WTC11 (cell line): ENCODE measurements around the gene ST8SIA6. TPM values are rescaled to one million over a fixed set of nuclear protein-coding genes. Genes with fewer than 3 reads are reported as not detected.

Experiments
- ATAC-seq: fragments of 200-7000 bp; cut with Tn5 transposase; 2 replicates; pipeline ENCODE4 v1.10.0; 2021; ENCODE audit warnings: mild to moderate bottlenecking, moderate library complexity
- CTCF ChIA-PET: fragments of 300-600 bp; sonication (Branson Sonifier 250); formaldehyde crosslinking; loops from one replicate; lab custom pipeline; 2021; ENCODE audit warnings: antibody characterized with exemption; lab: Charles Lee
- POLR2A ChIA-PET: fragments of 350-600 bp; sonication (Branson Sonifier 250); formaldehyde crosslinking; loops from one replicate; lab custom pipeline; 2021; ENCODE audit warnings: antibody characterized with exemption; lab: Charles Lee
- DNase-seq: peaks from one replicate; pipeline ENCODE4 v3.0.0; 2021; ENCODE audit warnings: low spot score
- H3K27ac Mint-ChIP-seq: 2 replicates; pipeline ENCODE4 v1.8.0; 2021; ENCODE audit warnings: mixed read lengths
- H3K27me3 Mint-ChIP-seq: 2 replicates; pipeline ENCODE4 v1.8.0; 2021; ENCODE audit warnings: low read depth, mild to moderate bottlenecking, moderate library complexity, mixed read lengths
- H3K36me3 Mint-ChIP-seq: 2 replicates; pipeline ENCODE4 v1.8.0; 2021; ENCODE audit warnings: mixed read lengths
- H3K4me1 Mint-ChIP-seq: 2 replicates; pipeline ENCODE4 v1.8.0; 2022; ENCODE audit warnings: mixed read lengths
- H3K4me3 Mint-ChIP-seq: 2 replicates; pipeline ENCODE4 v1.8.0; 2021; ENCODE audit warnings: mild to moderate bottlenecking, moderate library complexity, mixed read lengths
- H3K9me3 Mint-ChIP-seq: 2 replicates; pipeline ENCODE4 v1.8.0; 2021; ENCODE audit warnings: mixed read lengths
- ATF1 ChIP-seq: sonication (generic); formaldehyde crosslinking; IDR thresholded peaks from 2 replicates; pipeline ENCODE4 v1.8.1; 2023; ENCODE audit warnings: mild to moderate bottlenecking, moderate library complexity, missing genetic modification reagents
- E2F5 ChIP-seq: sonication (generic); formaldehyde crosslinking; IDR thresholded peaks from 2 replicates; pipeline ENCODE4 v1.8.1; 2022; ENCODE audit warnings: mild to moderate bottlenecking, moderate library complexity, missing genetic modification reagents
- ELF4 ChIP-seq: sonication (generic); formaldehyde crosslinking; IDR thresholded peaks from 2 replicates; pipeline ENCODE4 v1.8.1; 2022; ENCODE audit warnings: low read depth, mild to moderate bottlenecking, moderate library complexity, missing genetic modification reagents
- ESRRA ChIP-seq: sonication (generic); formaldehyde crosslinking; IDR thresholded peaks from 2 replicates; pipeline ENCODE4 v1.8.1; 2022; ENCODE audit warnings: mild to moderate bottlenecking, missing genetic modification reagents, borderline replicate concordance
- ETV6 ChIP-seq: sonication (generic); formaldehyde crosslinking; IDR thresholded peaks from 2 replicates; pipeline ENCODE4 v1.8.1; 2022; ENCODE audit warnings: mild to moderate bottlenecking, missing genetic modification reagents
- HMGA2 ChIP-seq: fragments of 250-450 bp; sonication (Bioruptor Pico); IDR thresholded peaks from 2 replicates; pipeline ENCODE4 v1.4.0; 2021; ENCODE audit warnings: mild to moderate bottlenecking, moderate library complexity
- HMGXB4 ChIP-seq: sonication (generic); formaldehyde crosslinking; IDR thresholded peaks from 2 replicates; pipeline ENCODE4 v1.8.1; 2023; ENCODE audit warnings: mild to moderate bottlenecking, moderate library complexity, missing genetic modification reagents
- SMAD4 ChIP-seq: sonication (generic); formaldehyde crosslinking; IDR thresholded peaks from 2 replicates; pipeline ENCODE4 v1.8.0; 2022; ENCODE audit warnings: mild to moderate bottlenecking, missing genetic modification reagents
- SP1 ChIP-seq: sonication (generic); formaldehyde crosslinking; conservative IDR thresholded peaks from 2 replicates; pipeline ENCODE4 v1.8.1; 2022; ENCODE audit warnings: missing genetic modification reagents
- ZBTB21 ChIP-seq: sonication (generic); formaldehyde crosslinking; IDR thresholded peaks from 2 replicates; pipeline ENCODE4 v1.8.1; 2023; ENCODE audit warnings: mild to moderate bottlenecking, missing genetic modification reagents, borderline replicate concordance
- ZNF317 ChIP-seq: sonication (generic); formaldehyde crosslinking; IDR thresholded peaks from 2 replicates; pipeline ENCODE4 v1.8.1; 2023; ENCODE audit warnings: low read depth, mild to moderate bottlenecking, moderate library complexity, missing genetic modification reagents, borderline replicate concordance
- ZNF396 ChIP-seq: fragments of 250-450 bp; sonication (Bioruptor Pico); IDR thresholded peaks from 2 replicates; pipeline ENCODE4 v1.8.0; 2021; ENCODE audit warnings: mild to moderate bottlenecking, moderate library complexity, borderline replicate concordance
- ZSCAN18 ChIP-seq: fragments of 250-450 bp; sonication (Bioruptor Pico); IDR thresholded peaks from 2 replicates; pipeline ENCODE4 v2.1.2; 2022; ENCODE audit warnings: mild to moderate bottlenecking, moderate library complexity
- total RNA-seq: library from RNA; stranded (reverse); gene quantifications from 3 replicates; pipeline ENCODE4 v1.2.3, GENCODE V29; 2021
- TF ChIP-seq, protein P1 (sequence below): sonication (generic); formaldehyde crosslinking; IDR thresholded peaks from 2 replicates; pipeline ENCODE4 v1.8.1; 2022; ENCODE audit warnings: mild to moderate bottlenecking, missing genetic modification reagents, moderate library complexity, borderline replicate concordance
- TF ChIP-seq, protein P2 (sequence below): fragments of 200-600 bp; IDR thresholded peaks from 2 replicates; pipeline ENCODE4 v1.8.0; 2022; ENCODE audit warnings: antibody characterized with exemption
- TF ChIP-seq, protein P3 (sequence below): fragments of 250-450 bp; sonication (Bioruptor Pico); IDR thresholded peaks from 2 replicates; pipeline ENCODE4 v1.8.0; 2021; ENCODE audit warnings: mild to moderate bottlenecking
- TF ChIP-seq, protein P4 (sequence below): sonication (generic); formaldehyde crosslinking; IDR thresholded peaks from 2 replicates; pipeline ENCODE4 v1.8.1; 2023; ENCODE audit warnings: mild to moderate bottlenecking, missing genetic modification reagents, moderate library complexity
- TF ChIP-seq, protein P5 (sequence below): sonication (generic); formaldehyde crosslinking; IDR thresholded peaks from 2 replicates; pipeline ENCODE4 v1.8.0; 2022; ENCODE audit warnings: mild to moderate bottlenecking, missing genetic modification reagents

Gene ST8SIA6
- total RNA-seq, 1 experiment from 2014 or later: 3.5 TPM

DNA sequence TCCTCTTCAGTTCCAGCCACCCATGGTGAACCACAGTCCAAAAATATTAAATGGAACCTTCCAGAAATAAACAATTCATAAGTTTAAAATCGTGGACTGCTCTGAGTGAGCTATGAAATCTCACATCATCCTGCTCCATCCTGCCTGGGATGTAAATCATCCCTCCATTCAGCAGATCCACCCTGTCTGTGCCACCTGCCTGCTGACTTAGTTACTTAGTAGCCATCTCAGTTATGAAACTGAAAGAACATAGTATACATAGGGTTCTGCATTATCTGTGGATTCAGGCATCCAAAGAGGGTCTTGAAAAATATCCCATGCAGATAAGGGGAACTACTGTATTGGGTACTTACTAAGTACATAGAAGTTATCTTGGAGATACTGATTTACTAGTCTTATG, 89.0 kb downstream of the ST8SIA6 start:
- CTCF ChIA-PET: interaction anchor here (1.5 kb wide), 1 partner anchor 11 kb away, joined by 8 read pairs; no protein-coding TSS in a partner anchor
- ATAC-seq (no peak), DNase-seq (no peak)
- H3K27ac Mint-ChIP-seq: no peak overlapping the region
- no peaks in the 10 kb centered on the region for H3K4me1 Mint-ChIP-seq
- H3K4me3 Mint-ChIP-seq: no peak overlapping the region
- H3K36me3 Mint-ChIP-seq: peaks cover 2% of the 10 kb centered on the region
- H3K27me3 Mint-ChIP-seq: no peaks in the 10 kb centered on the region
- peaks cover 15% of the 10 kb centered on the region for H3K9me3 Mint-ChIP-seq
- TF ChIP-seq ZSCAN18 (no peak), E2F5 (no peak), ZNF317 (CRISPR knock-in tag) (no peak), ESRRA (no peak), SMAD4 (no peak), SP1 (CRISPR knock-in tag) (no peak), HMGXB4 (CRISPR knock-in tag) (no peak), ZNF396 (no peak), HMGA2 (CRISPR knock-in tag) (no peak), ETV6 (CRISPR knock-in tag) (no peak), ELF4 (CRISPR knock-in tag) (no peak), ATF1 (CRISPR knock-in tag) (no peak), ZBTB21 (CRISPR knock-in tag) (no peak)
- TF ChIP-seq, protein P1, sequence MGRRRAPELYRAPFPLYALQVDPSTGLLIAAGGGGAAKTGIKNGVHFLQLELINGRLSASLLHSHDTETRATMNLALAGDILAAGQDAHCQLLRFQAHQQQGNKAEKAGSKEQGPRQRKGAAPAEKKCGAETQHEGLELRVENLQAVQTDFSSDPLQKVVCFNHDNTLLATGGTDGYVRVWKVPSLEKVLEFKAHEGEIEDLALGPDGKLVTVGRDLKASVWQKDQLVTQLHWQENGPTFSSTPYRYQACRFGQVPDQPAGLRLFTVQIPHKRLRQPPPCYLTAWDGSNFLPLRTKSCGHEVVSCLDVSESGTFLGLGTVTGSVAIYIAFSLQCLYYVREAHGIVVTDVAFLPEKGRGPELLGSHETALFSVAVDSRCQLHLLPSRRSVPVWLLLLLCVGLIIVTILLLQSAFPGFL (CRISPR knock-in tag): no peak
- TF ChIP-seq, protein P2, sequence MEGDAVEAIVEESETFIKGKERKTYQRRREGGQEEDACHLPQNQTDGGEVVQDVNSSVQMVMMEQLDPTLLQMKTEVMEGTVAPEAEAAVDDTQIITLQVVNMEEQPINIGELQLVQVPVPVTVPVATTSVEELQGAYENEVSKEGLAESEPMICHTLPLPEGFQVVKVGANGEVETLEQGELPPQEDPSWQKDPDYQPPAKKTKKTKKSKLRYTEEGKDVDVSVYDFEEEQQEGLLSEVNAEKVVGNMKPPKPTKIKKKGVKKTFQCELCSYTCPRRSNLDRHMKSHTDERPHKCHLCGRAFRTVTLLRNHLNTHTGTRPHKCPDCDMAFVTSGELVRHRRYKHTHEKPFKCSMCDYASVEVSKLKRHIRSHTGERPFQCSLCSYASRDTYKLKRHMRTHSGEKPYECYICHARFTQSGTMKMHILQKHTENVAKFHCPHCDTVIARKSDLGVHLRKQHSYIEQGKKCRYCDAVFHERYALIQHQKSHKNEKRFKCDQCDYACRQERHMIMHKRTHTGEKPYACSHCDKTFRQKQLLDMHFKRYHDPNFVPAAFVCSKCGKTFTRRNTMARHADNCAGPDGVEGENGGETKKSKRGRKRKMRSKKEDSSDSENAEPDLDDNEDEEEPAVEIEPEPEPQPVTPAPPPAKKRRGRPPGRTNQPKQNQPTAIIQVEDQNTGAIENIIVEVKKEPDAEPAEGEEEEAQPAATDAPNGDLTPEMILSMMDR: no peak
- TF ChIP-seq, protein P3, sequence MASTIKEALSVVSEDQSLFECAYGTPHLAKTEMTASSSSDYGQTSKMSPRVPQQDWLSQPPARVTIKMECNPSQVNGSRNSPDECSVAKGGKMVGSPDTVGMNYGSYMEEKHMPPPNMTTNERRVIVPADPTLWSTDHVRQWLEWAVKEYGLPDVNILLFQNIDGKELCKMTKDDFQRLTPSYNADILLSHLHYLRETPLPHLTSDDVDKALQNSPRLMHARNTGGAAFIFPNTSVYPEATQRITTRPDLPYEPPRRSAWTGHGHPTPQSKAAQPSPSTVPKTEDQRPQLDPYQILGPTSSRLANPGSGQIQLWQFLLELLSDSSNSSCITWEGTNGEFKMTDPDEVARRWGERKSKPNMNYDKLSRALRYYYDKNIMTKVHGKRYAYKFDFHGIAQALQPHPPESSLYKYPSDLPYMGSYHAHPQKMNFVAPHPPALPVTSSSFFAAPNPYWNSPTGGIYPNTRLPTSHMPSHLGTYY (CRISPR knock-in tag): no peak
- TF ChIP-seq, protein P4, sequence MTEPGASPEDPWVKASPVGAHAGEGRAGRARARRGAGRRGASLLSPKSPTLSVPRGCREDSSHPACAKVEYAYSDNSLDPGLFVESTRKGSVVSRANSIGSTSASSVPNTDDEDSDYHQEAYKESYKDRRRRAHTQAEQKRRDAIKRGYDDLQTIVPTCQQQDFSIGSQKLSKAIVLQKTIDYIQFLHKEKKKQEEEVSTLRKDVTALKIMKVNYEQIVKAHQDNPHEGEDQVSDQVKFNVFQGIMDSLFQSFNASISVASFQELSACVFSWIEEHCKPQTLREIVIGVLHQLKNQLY: no peak
- TF ChIP-seq, protein P5, sequence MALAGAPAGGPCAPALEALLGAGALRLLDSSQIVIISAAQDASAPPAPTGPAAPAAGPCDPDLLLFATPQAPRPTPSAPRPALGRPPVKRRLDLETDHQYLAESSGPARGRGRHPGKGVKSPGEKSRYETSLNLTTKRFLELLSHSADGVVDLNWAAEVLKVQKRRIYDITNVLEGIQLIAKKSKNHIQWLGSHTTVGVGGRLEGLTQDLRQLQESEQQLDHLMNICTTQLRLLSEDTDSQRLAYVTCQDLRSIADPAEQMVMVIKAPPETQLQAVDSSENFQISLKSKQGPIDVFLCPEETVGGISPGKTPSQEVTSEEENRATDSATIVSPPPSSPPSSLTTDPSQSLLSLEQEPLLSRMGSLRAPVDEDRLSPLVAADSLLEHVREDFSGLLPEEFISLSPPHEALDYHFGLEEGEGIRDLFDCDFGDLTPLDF: no peak
- POLR2A ChIA-PET: no interaction called here
